LNCAP (cell line): ENCODE measurements around the gene ADORA2A.
A peak's percentile ranks its signal among the peaks of the same experiment; 100 is the strongest.

Experiments
- TF ChIP-seq, protein P1 (sequence below): fragments of 450-650 bp; IDR thresholded peaks from 2 replicates; pipeline ENCODE4 v1.5.1; 2017; ENCODE audit warnings: mild to moderate bottlenecking

The ADORA2A gene

DNA sequence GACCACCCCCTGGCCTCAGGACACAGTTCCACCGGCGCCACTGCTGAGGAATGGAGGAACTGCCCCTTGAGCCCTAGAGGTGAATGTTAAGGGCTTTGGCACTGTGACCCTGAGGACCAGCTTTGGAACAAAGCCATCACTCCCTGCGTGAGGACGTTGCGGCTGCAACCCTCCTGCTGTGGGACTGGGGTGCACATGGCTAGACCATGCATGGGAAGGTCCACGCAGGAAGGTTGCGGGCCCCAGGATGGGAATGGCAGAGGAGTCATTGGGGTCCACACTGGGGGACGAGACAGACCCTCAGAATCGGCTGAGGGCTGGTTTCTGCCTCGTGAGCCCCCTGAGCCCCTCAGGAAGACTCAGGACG is 6.4 kb upstream of the ADORA2A start:
- TF ChIP-seq, protein P1, sequence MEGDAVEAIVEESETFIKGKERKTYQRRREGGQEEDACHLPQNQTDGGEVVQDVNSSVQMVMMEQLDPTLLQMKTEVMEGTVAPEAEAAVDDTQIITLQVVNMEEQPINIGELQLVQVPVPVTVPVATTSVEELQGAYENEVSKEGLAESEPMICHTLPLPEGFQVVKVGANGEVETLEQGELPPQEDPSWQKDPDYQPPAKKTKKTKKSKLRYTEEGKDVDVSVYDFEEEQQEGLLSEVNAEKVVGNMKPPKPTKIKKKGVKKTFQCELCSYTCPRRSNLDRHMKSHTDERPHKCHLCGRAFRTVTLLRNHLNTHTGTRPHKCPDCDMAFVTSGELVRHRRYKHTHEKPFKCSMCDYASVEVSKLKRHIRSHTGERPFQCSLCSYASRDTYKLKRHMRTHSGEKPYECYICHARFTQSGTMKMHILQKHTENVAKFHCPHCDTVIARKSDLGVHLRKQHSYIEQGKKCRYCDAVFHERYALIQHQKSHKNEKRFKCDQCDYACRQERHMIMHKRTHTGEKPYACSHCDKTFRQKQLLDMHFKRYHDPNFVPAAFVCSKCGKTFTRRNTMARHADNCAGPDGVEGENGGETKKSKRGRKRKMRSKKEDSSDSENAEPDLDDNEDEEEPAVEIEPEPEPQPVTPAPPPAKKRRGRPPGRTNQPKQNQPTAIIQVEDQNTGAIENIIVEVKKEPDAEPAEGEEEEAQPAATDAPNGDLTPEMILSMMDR = no peak

DNA sequence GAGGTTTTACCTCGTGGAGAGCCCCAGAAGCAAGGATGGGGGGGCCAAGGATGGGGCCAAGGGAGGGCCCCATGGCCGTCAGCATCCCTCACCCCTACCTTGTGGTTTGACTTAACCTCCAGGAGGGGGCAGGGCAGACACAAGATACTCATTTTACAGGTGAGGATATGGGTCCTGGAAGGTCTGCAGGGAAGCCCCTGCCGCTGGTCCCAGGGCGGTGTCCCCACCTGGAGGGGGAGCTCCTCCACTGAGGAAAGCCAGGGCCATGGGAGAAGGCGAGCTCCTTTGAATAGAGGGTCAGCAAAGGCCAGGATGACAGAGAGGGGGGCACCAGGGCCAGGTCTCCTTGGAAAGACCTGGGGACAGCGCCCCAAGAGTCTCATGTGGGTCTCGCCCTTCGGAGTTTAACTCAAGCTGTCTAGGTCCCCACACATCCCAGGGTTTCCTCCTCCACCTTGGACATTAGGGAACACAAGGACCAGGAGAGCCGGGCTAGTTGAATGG is 5.9 kb upstream of the ADORA2A start:
- TF ChIP-seq, protein P1 = no peak

DNA sequence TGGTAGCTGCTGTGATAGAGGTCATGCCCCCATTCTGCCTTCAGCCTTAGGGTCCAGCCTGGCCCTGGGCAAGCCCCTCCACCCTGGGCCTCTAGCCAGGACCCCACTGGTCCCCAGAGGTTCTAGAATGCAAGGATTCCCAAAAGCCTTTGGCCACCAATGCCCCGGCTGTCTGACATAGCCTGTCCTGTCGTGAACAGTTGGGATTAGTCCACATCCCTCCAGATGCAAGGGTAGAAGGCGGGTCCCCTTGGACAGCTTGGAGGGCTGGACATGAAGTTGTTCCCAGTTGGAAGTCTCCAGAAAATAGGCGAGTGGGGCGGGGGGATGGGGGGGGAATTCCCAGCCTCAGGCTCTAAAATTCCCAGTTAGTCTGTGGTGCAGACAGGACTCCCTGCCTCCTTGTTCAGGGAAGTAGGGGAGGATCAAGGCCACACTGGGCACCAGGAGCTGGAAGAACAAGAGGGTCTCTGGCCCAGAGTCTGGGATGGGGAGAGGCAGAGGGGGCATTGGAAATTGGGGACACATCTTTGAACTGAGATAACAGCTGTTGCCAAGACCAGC is 5.2 kb upstream of the ADORA2A start:
- TF ChIP-seq, protein P1 = no peak

DNA sequence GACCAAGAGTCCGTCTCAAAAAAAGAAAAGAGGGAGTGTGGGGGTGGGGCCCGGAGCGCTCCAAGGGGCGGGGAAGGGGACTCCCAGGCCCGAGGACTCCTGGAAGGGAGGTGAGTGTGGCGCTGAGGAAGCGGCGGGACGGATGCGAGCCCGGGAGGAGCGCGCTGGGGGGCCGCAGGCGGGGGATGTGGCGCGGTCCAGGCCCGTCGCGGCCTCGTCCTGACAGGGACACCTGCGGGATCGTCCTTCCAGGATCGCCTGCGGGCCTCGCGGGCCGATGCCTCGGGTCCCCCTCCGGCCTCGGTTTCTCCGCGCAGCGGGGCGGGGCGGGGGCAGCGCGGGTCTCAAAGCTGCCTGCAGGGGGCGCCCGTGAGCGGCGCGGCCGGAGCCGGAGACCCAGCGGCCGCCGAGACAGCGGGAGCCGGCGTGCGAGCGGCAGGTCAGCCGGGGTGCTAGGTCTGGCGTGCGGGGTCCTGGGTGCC is 3.8 kb upstream of the ADORA2A start:
- TF ChIP-seq, protein P1 = peak; percentile 96

DNA sequence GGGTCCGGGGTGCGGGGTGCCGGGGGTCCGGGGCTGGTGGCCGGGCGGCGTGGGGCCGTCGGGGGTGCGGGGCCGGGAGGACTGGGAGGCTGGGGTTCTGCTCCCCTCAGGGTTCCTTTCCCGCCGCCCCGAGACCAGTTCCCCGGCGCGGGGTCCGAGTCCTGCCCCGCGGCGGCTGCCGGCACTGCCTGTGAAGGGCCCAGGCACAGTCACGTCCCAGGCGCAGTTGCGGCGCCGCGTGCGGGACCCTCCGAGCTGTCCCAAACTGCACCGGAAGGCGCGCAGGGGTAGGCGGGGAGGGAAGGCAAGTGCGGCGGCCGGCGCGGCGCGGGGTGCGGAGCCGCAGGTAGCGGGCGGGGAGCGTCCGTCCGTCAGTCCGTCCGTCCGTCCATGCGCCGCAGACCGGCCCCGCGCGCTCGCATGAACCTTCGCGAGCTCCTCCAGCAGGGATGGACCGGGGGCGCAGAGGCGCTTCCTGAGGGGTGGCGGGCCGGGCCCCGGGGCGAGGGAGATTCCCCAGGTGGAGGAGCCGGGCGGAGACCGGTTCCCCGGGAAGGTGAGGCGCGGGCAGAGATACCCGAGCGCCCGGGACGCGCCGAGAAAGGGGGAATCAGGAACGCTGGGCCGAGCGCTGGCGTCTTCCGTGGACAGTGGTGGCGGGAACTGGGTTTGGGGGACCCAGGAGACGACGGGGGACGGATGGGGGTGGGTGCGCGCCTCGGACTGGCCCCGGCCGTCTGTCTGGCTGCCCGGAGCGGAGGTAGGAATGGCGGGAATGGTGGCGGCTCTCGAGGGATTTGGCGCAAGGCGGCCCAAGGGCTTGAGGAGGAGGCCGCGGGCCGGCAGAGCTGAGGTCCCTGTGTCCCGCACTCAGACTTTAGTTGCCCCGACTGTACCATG is 3.1 kb upstream of the ADORA2A start:
- TF ChIP-seq, protein P1 = no peak; the same call in 1 of the 2 replicates

DNA sequence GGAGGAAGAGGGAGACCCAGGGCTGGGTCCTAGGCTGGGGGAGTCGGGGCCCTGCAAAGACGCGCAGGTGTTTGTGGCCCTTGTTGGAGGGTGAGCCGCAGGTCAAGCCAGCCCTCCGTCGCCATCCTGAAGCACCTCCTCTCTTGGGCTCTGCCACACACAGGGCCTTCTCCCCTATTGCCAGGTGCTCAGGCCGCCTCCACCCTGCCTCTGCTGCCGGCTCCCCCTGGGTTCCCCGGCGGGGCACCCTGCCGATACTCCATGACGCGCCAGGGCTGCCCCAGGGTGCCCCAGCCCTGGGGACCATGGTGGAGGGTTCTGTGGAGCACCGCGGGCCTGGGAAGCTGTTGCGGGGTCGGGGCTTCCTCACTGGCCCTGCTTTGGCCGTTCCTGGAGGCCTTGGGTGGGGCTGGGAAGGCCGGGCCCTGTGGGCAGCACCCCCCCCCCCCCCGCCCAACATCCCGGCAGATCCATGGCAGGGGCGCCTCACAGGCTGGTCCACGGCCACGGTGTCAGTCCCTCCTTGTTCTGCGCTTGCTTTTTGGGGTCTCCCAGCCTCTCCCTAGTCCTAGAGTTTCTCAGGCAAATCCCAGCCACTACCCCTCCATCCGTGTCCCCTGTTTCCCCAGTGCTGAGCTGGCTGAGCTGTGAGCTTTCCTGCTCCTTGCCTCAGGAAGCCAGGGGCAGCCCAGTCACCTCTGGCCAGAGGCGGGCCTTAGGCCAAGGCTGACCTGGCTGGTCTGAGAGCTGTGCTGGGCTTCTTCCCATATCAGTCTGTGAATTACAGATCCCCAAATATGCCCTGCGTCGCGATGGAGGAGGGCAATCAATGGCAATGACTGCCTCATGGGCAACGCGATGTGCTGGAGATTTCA is 2.3 kb upstream of the ADORA2A start:
- TF ChIP-seq, protein P1 = no peak

DNA sequence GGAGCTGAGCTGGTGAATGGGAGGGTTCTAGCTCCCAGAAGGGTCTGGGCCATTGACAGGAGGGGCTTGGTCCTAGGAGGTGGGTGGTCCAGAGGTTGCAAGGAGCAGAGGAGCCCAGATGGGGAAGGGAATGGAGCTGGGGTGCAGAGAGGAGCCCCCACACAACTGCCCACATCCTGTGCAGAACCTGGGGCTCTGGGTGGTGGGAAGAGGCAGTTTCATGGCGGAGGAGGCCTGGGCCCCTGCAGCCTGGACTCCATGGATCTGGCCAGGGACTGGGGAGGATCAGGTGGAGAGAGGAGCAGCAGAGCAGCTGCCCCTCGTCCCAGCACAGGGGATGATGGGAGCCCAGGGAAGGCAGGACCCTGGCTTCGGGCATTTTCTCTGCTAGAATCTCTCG is 963 bp upstream of the ADORA2A start:
- TF ChIP-seq, protein P1 = no peak
